ENCODE data around the gene RANBP3L.

Gene RANBP3L

GRCh38 chr5:36206913-36207312 is 94.8 kb downstream of the RANBP3L start:
- TF ChIP-seq, protein P1, sequence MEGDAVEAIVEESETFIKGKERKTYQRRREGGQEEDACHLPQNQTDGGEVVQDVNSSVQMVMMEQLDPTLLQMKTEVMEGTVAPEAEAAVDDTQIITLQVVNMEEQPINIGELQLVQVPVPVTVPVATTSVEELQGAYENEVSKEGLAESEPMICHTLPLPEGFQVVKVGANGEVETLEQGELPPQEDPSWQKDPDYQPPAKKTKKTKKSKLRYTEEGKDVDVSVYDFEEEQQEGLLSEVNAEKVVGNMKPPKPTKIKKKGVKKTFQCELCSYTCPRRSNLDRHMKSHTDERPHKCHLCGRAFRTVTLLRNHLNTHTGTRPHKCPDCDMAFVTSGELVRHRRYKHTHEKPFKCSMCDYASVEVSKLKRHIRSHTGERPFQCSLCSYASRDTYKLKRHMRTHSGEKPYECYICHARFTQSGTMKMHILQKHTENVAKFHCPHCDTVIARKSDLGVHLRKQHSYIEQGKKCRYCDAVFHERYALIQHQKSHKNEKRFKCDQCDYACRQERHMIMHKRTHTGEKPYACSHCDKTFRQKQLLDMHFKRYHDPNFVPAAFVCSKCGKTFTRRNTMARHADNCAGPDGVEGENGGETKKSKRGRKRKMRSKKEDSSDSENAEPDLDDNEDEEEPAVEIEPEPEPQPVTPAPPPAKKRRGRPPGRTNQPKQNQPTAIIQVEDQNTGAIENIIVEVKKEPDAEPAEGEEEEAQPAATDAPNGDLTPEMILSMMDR (IDR thresholded peaks at IDR 0.05), result no peak

DNA sequence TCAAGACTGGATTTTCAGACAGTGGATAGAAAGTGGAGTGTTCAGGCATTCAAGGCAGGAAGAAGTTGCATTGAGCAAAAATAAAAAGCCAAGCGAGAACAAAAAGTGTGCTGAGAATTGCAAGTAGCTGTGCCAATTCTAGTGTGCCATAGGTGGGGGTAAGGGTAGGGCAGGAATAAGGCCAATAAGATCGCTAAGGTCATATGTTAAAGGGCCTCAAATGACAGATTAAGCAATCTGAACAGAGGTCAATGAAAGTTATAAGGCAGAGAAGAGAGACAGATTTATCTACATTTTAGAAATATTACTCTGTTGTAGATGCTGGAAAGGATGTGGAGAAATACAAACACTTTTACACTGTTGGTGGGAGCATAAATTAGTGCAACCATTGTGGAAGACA is 96.4 kb downstream of the RANBP3L start:
- TF ChIP-seq, protein P1 (IDR thresholded peaks at IDR 0.05), result no peak

DNA sequence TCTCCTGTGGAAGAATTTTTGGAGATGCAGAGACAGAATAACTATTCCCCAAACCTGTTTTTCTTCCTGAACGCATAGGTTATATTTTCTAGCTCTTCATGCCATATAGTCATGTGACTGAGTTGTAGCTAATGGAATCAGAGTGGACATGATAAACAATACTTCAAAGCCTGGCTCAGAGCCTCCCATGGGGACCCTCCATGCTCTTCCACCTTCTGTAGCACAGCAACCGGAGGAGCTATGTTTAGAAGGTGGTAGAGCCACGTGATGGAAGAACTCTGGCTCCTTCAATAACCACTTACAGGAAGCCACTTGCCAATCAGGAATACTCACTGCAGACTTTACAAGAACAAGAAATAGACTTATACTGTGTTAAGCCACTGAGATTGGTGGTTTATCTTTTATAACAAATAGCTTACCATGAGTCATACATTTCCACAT is 99.2 kb downstream of the RANBP3L start:
- TF ChIP-seq, protein P1 (IDR thresholded peaks at IDR 0.05), result no peak

DNA sequence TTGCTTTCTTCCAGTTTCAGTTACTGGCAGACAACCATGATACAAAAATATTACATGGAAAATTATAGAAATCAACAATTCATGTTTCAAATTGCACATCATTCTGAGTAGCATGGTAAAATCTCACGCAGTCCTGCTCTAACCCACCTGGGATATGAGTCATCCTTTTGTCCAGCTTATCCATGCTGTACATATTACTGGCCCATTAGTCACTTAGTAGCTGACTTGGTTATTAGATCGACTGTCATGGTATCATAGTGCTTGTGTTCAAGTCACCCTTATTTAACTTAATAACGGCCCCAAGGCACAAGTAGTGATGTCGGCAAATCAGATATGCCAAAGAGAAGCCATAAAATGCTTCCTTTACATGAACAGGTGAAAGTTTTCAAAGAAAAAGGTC is 101.2 kb downstream of the RANBP3L start:
- TF ChIP-seq, protein P1 (IDR thresholded peaks at IDR 0.05), result no peak

DNA sequence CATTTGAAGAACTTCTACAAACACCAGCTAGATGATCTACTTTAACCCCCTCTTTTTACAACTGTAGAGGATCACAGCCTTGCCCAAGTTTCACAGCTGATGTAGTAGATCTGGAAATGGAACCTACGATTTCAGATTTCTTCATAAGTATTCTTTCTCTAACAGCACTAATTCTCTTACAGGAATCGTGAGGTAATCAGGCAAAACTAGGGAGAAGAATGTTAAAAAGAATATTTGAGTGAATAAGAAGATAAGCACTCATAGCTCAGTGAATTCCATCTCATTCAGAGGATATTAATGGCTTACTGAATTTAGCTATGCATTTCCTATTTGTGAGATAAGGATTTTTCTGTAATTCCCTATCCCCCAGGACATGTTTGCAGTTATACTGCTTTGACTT is 102.1 kb downstream of the RANBP3L start:
- TF ChIP-seq, protein P1 (IDR thresholded peaks at IDR 0.05), result no peak

Data from LNCAP (cell line).